Stimulated activated CD4-positive, alpha-beta T cell treated with anti-CD3 and anti-CD28 coated beads, Interleukin-2, amount 100 ng/mL, for 4 hours (primary cell): Measurements from ENCODE around the gene HS6ST3.
"Not testable (repeated sequence)": the region's sequence is repeated elsewhere in the genome, so short reads cannot be mapped to it uniquely, and the experiment has no call there.

Source experiments
- DNase-seq: peaks from one replicate; pipeline ENCODE4 v3.0.0-alpha.2; 2020; ENCODE audit warnings: low read depth

The HS6ST3 gene

DNA sequence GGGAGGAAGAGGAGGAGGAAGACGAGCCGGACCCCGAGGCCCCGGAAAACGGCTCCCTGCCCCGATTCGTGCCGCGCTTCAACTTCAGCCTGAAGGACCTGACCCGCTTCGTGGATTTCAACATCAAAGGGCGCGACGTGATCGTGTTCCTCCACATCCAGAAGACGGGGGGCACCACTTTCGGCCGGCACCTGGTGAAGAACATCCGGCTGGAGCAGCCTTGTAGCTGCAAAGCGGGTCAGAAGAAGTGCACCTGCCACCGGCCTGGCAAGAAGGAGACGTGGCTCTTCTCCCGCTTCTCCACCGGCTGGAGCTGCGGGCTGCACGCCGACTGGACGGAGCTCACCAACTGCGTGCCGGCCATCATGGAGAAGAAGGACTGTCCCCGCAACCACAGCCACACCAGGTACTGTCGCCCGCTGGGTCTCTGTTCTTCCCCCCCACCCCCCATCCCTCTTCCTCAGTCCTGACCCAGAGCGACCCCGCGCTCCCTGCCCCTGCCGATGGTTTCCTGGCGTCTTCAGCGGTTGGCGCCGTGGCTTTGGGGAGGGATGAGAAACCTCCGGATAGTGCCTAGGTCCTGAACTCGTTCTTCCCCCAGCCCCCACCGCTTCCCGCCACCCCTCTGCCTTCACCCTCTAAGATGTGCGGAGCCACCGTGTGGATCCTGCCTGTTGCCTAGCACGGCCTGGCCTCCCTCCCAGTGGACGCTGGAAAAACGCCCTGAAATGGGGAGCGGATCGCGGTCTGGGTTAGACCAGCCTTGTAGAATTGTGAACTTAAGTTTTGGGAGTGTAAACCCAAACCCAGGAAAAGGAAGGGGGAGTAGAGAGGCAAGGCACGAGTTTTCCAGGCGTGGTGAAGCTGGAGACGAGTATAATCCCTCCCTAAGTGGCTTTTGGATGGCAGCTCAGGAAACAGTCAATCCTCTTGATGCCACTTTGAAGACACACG, 1.5 kb downstream of the HS6ST3 start:
- DNase-seq: no peak

DNA sequence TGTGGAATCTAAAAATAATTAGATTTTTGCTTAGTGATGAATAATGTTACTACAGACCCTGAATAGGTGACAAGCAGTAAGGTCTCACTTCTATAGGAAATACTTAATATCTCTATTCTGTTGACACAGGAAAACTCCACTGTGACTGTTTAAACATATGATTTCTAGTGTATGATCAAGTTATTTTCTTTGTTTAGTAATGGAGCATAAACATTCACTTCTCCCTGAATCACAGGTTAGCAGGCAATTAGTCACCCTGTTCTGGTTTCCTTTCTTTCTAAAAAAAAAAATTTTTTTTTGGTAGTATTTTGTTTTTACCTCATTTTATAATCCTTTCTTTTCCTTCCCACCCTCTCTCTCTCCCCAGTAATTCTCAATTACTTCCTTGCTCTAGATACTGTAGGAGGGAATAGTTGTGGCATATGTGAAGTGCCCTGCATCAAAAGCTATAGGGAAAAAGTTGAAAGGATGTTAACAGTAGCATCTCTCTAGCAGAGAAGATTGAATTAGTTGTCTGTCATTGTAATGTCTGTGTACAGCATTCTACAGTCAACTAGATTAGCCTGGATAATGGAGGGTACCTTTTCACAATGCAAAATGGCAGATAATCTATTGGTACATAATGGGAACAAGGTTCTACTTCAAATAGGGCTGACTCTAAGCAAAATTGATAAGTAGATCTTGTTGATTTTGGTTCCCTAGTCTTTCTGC, 3.5 kb downstream of the HS6ST3 start:
- no peak for DNase-seq

DNA sequence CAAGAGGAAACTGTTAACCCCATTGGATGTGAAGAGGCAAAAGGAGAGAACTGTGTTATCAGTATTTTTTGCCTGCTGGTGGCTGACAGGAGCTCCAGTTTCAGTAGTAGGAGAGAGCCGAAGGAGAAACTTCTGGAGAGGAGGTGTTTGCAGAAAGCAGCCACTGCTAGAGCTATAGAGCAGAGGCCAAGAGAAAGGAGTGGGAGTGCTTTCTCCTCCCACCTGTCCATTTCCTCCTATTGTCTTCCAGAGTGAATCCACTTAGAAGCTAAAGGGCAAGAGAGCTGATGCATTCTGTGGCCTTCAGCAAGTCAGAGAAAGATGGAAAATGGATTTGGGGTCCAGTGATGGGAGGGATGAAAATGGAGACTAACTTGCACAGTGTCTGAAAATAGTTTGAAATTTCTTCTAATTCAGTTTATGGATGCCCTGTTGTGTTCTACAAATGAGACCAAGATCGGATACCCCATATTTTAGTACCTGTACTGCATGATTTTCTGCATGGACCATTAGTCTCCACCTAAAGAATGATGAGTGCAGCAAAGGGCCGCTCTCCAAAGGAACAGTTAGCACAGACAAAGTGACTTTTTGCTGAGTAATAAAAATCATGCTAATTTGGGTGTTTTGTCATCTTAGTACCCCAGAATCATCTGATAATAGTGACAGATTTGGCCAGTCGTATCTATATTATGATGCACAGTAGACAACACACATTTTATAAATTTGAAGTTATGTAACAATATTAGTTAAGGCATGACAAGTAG, 10.7 kb downstream of the HS6ST3 start:
- no peak for DNase-seq

DNA sequence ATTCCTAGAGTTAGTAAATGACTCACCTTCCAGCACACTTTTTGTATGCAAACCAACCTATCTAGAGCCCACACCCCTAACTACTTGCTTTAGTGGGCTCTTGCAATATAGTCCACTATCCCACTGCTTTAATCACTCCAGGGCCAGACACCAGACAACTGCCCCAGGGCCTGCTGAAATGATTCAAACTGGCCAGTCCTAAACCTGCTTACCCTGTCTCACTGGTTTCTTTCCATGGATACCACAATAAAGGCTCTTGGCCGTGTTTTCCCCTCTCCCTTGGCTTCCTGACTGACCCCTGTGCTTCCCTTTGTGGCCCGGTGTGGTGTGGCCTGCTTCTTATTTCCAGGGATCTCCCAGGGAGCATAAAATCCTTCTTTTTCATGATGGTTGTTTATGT, 14.6 kb downstream of the HS6ST3 start:
- no peak for DNase-seq

DNA sequence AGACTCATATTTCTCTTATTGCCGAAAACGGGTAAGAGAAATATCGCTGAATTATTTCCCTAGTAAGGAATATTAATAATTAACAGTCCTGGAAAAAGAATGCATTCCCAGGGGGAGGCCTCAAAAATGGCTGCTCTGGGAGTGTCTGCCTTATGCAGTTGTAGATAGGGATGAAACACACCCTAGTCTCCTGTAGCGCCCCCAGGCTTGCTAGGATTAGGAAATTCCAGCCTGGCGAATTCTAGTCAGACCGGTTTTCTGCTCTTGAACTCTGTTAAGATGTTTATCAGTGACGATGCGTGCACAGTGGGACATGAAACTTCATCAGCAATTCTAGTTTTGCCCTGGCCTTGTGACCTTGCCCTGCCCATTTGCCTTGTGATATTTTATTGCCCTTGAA, 18.2 kb downstream of the HS6ST3 start:
- not testable (repeated sequence) for DNase-seq

DNA sequence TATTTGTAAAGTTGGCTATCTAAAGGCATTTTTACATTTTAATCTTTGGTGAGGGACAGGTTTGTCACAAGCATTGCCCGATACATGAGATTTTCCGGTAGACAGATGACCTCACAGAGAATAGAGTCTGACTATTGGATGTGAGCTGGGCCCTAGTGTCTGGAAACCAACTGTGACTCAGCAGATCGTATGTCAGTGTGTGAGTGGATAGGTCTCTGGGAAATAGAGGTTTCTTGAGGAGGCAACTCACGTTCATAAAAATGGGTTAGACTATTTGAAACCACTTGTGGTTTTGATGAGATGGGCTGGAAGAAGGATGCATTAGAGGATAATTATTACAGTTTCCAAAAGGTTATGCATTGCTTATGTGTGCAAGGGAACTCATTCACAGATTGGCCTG, 19.2 kb downstream of the HS6ST3 start:
- DNase-seq: no peak

DNA sequence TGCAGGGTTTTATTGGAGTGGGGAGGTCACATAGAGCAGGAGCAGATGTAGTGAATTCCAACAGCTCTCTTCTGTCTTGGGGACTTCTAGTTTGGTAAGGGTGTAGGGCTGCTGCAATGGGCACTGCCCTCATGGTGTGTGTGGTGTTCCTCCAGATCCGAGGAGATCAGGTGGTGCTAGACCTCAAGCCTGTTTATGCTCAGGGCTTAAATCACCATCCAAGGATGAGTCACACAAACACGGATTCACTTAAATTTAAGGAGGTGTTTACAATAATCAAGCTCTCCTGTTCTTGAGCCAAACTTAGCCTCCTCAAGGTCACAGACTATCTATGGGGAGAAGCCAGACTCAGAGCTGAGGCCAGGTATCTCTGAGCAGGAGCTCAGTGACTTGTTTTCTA, 23.0 kb downstream of the HS6ST3 start:
- no peak for DNase-seq

DNA sequence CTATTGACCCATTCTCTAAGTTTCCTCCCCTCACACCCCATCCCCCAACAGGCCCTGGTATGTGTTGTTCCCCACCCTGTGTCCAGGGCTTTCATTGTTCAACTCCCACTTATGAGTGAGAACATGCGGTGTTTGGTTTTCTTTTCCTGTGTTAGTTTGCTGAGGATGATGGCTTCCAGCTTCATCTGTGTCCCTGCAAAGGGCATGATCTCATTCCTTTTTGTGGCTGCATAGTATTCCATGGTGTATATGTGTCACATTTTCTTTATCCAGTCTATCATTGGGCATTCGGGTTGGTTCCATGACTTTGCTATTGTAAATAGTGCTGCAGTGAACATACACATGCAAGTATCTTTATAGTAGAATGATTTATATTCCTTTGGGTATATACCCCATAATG, 25.5 kb downstream of the HS6ST3 start:
- DNase-seq: not testable (repeated sequence)

DNA sequence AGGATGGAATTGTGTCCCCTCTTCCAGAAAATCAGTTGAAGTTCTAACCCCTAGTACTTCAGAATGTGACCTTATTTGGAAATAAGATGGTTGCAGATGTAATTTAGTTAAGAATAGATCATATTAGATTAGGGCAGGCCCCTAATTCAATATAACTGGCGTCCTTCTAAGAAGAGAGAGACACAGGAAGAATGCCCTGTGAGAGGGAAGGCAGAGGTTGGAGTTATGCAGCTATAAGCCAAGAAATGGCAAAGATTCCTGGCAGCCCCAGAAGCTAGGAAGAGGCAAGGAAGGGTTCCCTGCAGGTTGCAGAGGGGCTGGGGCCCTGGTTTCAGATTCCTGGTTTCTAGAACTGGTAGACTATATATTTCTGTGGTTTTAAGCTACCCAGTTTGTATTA, 30.0 kb downstream of the HS6ST3 start:
- no peak for DNase-seq

DNA sequence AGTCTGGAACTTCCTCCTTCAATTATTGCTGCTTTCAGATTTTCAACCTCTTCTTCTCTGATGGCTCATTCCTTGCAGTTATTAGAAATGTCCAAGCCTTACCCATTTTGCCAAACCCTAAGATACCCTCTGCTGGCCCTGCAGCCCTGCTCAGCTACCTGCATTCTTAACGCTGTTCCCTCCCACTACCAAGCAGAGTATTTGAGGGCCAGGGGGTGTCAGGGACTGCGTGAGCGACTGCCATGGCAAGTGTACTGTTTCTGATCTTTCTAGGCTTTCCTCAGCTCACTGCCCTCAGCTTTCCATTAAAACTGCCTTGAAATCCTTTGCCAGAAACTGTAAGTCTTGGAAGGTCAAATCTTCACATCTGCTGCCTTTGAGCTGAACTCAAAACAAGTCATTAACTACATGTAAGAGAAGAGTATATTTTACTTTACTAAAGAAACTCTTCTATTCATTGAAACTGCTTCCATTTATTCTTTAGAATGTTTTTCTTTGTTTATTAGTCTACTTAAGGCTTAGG, 41.0 kb downstream of the HS6ST3 start:
- DNase-seq: no peak

DNA sequence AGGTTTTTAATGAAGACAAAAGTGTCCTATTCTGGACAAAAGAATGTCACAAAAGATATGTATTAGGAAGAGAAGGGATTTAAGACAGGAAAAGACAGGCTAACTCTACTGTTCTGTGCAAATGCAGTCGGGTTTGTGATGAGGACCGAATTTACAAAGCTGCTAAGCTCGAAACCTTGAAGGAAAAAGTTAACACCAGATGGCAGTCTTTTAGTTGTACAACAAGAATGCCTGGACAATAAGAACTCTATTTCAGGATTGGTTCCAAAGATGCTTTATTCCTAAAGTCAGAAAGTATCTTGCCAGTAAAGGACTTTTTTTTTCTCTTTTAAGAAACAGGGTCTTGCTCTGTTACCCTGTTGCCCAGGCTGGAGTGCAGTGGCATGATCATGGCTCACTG, 51.1 kb downstream of the HS6ST3 start:
- no peak for DNase-seq

DNA sequence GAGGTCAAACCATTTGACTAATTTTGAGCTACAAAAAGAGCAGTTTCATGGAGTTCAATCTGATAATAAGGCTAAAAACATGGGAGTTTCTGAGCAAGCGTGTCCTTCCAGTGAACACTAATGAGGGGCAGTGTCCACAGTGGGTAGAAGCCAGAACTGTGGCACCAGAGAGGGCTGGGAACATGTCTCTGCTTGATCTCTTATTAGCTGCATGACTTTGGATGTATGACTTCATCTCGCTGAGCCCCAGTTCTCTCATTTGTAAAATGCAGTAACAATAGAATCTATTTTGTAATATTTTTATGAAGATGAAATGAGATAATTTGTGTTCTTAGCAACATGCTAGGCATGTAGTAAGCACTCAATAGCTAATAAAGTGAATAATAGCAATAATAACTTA, 69.8 kb downstream of the HS6ST3 start:
- DNase-seq: no peak

DNA sequence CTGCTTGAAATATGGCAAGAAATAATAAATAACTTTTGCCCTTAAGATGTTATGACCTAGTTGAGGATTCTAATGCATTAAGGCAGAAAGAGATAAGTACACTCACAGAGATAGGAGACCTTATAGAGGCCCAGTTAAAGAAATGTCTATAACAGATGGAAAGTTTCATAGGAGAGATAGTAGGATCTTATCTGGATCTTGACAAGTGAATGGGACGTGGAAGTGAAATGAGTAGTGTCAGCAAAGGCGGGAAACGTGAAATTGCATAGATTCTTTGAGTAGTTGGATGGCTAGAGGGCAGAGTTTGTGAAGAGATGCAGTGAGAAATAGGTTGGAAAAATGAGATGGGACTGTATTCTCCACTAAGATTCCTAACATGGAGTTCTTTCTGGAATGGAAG, 71.2 kb downstream of the HS6ST3 start:
- DNase-seq: no peak

DNA sequence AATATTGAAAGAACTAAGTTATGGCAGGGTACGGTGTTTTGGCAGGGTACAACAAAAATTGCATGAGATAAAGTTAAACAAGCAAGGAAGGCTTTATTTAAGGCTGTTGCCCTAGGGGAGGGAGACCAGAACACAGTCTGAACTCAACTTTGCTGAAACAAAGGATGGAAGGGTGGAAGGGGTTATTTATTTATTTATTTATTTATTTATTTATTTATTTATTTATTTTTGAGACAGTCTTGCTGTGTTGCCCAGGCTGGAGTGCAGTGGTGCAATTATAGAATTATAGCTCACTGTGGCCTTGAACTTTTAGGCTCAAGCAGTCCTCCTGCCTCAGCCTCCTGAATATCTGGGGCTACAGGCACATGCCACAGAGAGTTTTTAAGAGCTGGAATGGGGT, 75.9 kb downstream of the HS6ST3 start:
- DNase-seq: no peak

DNA sequence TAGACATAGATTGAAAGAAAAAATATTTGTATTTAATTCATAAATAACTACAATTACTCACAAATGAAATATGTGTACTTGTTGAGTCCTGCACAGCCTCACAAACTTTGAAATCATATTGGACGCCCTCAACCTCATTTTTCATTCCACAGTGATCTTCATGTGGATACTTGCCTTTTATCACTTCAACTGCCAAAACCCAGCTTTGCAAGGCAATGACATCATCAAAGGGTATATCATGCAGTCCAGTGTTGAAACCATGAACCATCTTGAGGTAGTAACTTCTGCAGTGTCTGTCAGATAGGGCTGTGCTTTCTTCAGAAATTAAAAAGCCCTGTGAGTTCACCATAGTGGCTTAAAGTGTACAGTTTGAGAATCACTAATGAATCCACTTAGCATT, 82.2 kb downstream of the HS6ST3 start:
- no peak for DNase-seq

DNA sequence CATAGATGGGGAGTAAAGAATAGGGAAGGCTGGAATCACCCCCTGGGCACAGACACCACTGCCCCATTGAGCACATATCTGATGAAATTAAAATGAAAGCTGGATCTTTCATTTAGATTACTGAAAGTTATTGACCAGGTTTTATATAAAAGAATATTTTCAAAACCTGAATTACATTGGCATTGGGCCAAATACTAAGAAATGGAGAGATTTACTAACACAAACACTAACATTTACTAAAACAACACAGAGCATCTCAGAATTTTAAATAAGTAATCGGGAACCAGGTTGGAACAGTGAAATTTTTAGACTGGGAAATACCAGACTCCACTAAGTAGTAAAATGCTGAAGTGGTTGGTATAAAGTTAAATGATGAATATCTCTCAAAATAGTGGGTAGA, 88.9 kb downstream of the HS6ST3 start:
- DNase-seq: no peak

DNA sequence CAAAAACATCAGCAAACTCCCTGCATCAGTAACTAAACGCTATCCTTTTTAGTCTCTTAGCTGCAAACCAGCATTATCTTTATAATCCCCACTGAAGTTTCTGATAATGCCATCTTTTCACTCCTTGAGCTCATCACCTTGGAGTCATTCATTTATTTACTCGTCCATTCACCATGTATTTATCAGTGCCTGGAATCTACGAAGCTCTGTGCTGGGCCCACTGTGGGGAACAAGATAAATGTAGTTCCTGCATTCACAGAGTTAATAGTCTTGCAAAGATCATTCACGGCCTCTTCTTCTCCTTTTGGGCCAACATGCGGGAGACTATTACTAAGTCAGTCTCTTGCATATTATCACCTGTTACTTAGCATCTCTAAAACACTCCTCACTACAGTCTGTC, 89.4 kb downstream of the HS6ST3 start:
- no peak for DNase-seq

DNA sequence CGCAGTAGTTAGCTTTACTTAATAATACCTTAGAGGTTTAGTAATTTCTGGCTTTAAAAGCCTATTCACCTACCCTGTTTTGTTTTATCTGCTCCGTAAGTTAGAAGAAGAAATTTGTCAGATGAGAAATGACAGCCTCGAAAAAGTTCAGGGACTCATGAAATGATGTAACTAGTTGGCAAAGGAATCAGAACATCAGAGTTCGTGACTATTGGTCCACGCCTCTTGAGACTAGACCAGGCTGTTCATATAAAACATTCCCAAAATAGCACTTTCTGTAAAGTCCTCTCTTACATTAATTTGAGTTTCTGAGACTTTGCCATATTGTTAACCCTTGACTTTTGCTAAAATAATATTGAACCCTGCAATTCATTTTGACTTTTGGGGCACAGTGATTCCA, 92.0 kb downstream of the HS6ST3 start:
- DNase-seq: no peak

DNA sequence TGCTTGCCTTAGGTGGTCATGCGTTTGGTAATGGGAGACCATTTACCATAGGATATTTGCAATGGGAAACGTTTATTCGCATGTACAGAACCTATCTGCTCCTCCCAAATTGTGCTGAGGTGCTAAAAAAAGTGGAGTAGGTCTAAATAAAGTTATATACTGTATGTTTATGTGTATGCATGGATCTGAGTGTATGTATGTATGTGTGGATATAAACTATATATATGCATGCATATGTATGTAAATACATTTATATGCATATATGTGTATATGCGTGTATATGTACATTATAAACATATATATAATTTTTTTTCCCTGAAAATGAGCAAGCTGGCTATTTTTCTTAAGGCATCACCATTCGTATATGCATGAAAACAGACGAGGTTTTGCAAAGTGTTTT, 95.9 kb downstream of the HS6ST3 start:
- no peak for DNase-seq

DNA sequence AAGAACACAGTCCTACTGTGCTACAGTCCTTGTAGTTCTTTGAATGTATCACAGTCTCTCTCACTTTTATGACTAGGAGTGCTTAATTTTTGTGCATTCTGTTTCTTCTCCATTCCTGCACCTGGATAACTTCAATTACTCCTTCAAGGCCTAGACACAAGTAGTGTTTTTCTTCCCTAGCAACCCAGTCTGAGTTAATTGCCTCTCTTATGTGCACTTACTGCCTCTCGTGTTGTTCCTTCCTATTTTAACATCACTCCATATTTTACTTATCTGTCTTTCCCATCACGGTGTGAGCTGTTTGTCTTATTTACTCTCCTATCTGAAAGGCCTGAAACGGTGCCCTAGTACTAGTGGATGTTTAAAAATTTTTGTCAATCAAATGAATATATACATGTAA, 101.5 kb downstream of the HS6ST3 start:
- DNase-seq: no peak

DNA sequence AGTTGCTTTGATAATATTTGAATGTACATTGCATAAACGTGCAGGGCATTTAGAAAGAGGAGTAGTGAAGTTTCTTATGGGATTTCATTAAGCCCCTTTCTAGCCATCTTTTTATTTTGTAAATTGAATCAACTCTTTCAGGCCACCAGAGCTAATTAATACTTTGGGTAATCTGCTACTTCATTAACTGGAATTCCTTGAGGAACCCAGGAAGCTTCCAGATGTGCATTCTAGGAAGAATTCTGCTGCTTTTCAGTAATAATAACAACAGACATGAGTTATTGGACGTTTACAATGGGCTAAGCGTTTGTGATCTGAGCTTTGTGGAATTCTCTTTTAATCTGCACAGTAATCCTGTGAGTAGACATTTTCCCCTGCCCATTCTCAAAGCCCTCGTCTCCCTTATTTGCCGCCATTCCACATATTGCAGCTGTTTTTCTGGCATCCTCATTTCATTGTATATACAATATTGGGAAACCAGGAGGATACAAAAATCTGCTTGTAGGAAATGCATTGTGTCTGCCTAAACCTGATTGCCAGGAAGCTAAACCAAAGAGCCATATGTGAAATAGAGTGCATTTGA, 103.9 kb downstream of the HS6ST3 start:
- no peak for DNase-seq

DNA sequence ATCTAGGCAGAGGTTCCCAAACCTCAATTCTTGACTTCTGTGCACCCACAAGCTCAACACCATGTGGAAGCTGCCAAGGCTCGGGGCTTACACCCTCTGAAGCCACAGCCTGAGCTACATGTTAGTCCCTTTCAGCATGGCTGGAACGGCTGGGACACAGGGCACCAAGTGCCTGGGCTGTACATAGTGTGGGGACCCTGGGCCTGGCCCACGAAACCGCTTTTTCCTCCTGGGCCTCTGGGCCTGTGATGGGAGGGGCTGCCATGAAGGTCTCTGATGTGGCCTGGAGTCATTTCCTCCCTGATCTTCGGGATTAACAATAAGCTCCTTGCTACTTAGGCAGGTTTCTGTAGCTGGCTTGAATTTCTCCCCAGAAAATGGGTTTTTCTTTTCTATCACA, 108.1 kb downstream of the HS6ST3 start:
- DNase-seq: no peak
